SH-SY5Y (cell line): ENCODE results near the gene KCNQ1OT1.

Source experiments
- GATA2 ChIP-seq: IDR thresholded peaks from 2 replicates; pipeline ENCODE4 v1.6.1; 2011; ENCODE audit warnings: mild to moderate bottlenecking, low read depth, low read length
- GATA3 ChIP-seq: IDR thresholded peaks from 2 replicates; pipeline ENCODE4 v1.6.1; 2011; ENCODE audit warnings: low read depth, mild to moderate bottlenecking, low read length, moderate library complexity

DNA sequence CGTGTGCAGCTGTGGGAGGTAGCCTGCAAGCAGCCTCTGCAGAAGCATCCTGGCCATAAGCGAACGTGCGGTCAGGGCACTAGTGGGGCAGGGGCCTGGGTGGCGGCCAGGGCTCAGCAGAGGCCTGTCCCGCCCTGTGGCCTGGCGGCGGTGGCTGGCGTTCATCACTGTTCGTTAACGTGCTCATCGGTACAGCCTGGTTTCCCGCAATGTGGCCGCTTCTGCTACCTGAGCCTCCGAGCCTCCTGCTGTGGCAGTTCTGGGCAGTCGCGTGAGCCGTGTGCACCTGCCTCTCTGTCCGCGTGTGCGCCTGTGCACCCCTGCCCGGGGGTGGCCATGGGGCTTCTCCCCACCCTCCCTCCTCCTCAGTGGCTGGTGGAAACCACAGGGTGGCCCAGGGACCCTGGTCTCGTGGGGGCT lies 117.9 kb downstream of the KCNQ1OT1 start:
- no peak for TF ChIP-seq GATA2
- TF ChIP-seq GATA3: no peak
